Measurements from ENCODE around the gene BEX3.

The BEX3 gene

DNA sequence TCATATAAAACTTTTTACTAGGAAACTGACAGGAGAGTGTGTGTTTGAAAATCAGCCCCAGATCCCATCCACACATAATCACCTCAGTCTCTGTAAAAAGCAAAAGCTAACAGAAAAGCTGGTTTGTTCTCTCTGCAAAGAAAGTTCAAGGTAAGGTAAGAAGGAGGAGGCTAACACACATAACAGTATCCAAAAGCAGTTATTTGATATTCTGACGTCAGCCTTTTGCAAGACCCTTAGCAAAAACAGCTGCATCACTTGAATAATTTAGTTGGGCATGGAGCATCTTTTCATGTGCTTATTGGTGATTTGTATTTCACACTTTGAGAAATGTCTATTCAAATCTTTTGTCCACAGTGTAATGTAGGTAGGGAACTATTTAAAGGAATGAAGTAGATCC lies 14.5 kb upstream of the BEX3 start:
- TF ChIP-seq, protein P1, sequence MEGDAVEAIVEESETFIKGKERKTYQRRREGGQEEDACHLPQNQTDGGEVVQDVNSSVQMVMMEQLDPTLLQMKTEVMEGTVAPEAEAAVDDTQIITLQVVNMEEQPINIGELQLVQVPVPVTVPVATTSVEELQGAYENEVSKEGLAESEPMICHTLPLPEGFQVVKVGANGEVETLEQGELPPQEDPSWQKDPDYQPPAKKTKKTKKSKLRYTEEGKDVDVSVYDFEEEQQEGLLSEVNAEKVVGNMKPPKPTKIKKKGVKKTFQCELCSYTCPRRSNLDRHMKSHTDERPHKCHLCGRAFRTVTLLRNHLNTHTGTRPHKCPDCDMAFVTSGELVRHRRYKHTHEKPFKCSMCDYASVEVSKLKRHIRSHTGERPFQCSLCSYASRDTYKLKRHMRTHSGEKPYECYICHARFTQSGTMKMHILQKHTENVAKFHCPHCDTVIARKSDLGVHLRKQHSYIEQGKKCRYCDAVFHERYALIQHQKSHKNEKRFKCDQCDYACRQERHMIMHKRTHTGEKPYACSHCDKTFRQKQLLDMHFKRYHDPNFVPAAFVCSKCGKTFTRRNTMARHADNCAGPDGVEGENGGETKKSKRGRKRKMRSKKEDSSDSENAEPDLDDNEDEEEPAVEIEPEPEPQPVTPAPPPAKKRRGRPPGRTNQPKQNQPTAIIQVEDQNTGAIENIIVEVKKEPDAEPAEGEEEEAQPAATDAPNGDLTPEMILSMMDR (IDR thresholded peaks at IDR 0.05; ENCODE audit: low read depth, low read length, missing control alignments), result no peak
- H3K4me3 ChIP-seq (ENCODE audit: low read depth, low read length), result no peak overlapping the region
- in situ Hi-C loops (cut with HindIII; ENCODE audit: low sequenced_read_pairs), result no loop called here
- no peak for DNase-seq (ENCODE audit: low read depth)

DNA sequence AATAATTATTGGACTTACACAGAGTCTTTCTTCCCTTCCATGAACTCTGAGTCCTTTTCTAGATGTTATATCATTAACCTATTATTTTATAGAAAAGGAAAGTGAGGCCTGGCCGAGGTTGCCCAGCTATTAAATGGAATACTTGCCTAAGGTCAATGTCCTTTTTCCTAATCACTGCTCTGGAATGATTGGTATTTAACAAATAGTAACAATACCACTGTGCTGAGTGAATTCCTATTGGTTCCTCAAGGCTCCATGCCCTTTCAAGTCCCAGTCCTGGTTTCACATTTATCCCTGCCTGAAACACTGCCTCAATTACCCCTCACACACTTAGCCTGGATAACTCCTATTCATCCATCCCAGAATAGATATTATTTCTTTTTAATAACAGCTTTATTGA lies 13.9 kb upstream of the BEX3 start:
- no peak overlapping the region for H3K4me3 ChIP-seq (ENCODE audit: low read depth, low read length)
- no peak for DNase-seq (ENCODE audit: low read depth)
- in situ Hi-C loops (cut with HindIII; ENCODE audit: low sequenced_read_pairs), result no loop called here
- TF ChIP-seq, protein P1 (IDR thresholded peaks at IDR 0.05; ENCODE audit: low read depth, low read length, missing control alignments), result no peak

DNA sequence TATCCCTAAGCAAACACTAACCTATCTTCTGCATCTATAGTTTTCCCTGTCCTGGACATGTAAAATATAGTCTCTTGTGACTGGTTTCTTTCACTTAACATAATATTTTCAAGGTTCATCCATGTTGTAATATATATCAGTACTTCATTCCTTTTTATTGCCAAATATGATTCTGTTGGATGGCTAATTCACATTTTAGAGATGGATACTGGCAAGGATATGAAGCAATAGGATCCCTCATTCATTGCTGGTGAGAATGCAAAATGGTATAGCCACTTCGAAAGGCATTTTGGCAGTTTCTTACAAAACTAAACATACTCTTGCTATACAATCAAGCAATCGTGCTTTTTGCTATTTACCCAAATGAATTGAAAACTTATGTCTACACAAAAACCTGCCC lies 13.3 kb upstream of the BEX3 start:
- no peak overlapping the region for H3K4me3 ChIP-seq (ENCODE audit: low read depth, low read length)
- in situ Hi-C loops (cut with HindIII; ENCODE audit: low sequenced_read_pairs), result no loop called here
- TF ChIP-seq, protein P1 (IDR thresholded peaks at IDR 0.05; ENCODE audit: low read depth, low read length, missing control alignments), result no peak
- DNase-seq (ENCODE audit: low read depth), result no peak

DNA sequence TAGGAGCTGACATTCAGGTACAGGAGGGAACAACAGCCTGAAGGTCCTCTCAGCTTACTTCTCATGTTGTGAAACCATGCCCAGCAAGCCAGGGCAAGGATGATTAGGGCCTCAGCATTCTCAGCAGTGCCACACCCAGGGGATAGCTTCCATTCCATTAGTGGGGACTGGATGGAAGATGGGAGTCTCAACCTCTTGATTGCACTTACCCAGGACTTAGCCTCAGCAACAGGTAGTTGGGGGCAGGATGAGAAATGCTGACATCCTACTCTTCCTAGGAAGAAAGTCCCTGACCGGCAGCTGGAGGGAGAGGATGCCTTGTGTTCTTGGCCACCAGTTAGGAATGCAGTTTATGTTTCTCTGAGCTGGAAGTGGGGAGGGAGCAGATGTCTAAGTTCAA lies 8.8 kb upstream of the BEX3 start:
- TF ChIP-seq, protein P1 (IDR thresholded peaks at IDR 0.05; ENCODE audit: low read depth, low read length, missing control alignments), result no peak
- DNase-seq (ENCODE audit: low read depth), result no peak
- in situ Hi-C loops (cut with HindIII; ENCODE audit: low sequenced_read_pairs), result loop anchor here (5.0 kb wide), 1 partner anchor 35 kb away; no protein-coding TSS in a partner anchor
- no peak overlapping the region for H3K4me3 ChIP-seq (ENCODE audit: low read depth, low read length)

DNA sequence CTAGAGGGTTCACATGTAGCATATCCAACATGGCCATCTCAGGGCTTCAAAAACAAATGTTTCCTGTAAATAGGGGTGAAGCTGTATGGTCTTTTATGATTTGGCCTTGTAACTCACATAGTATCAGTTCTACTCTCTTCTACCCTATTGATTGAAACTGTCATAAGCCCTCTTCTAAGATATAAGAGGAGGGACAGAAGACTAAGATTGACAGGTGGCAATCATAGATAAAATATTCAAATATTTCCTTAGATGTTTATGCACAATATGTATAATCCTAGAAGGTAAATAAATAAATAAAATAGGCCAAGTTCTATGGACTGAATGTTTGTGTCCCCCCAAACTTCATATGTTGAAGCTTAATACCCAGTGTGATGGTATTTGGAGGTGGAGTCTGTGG lies 6.9 kb upstream of the BEX3 start:
- no peak overlapping the region for H3K4me3 ChIP-seq (ENCODE audit: low read depth, low read length)
- no peak for DNase-seq (ENCODE audit: low read depth)
- TF ChIP-seq, protein P1 (IDR thresholded peaks at IDR 0.05; ENCODE audit: low read depth, low read length, missing control alignments), result no peak
- in situ Hi-C loops (cut with HindIII; ENCODE audit: low sequenced_read_pairs), result loop anchor here (5.0 kb wide), 1 partner anchor 33 kb away; no protein-coding TSS in a partner anchor

DNA sequence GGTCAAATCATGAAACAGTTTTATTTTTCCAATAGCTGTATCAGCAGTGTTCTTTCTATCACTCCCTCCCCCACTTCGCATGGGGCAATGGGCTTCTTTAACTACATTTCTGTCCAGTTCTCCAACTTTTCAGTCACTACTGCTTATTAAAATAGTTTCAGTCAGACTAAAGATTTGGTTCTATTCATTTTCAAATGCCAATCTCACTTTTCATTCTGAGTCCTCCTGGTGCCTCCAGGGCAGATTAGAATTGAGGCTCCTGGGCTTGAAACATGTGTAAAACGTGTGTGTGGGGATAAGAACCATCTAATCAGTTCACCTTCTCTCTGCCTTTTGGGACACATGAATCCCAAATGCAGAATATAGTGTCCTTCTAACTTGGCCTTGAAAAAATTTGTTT lies 3.5 kb upstream of the BEX3 start:
- no peak for DNase-seq (ENCODE audit: low read depth)
- no peak overlapping the region for H3K4me3 ChIP-seq (ENCODE audit: low read depth, low read length)
- in situ Hi-C loops (cut with HindIII; ENCODE audit: low sequenced_read_pairs), result no loop called here
- TF ChIP-seq, protein P1 (IDR thresholded peaks at IDR 0.05; ENCODE audit: low read depth, low read length, missing control alignments), result no peak

DNA sequence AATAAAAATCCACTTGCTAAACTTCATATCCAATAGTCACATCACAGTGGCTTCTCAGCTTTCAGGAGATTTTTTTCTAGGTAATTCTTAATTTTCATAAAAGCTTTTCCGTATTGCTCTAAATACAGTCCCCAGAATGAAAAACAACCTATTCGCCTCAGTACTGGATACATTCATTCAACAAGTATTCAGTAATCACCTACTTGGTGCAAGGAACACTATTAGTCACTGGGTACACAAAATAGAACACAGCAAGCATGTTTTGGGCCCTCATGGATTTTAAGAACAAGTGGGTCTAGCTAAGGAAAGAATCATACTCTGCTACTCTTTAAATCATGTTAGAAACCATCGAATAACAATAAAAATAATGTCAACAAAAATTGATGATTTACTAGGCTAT lies 2.8 kb upstream of the BEX3 start:
- TF ChIP-seq, protein P1 (IDR thresholded peaks at IDR 0.05; ENCODE audit: low read depth, low read length, missing control alignments), result no peak
- H3K4me3 ChIP-seq (ENCODE audit: low read depth, low read length), result no peak overlapping the region
- in situ Hi-C loops (cut with HindIII; ENCODE audit: low sequenced_read_pairs), result no loop called here
- DNase-seq (ENCODE audit: low read depth), result no peak
